Mucosa of descending colon (tissue), 3 donors: ENCODE data around the gene ACP7. TPM values are rescaled to one million over a fixed set of nuclear protein-coding genes. Genes with fewer than 3 reads are reported as not detected.
A peak's percentile ranks its signal among the peaks of the same experiment; 100 is the strongest.
"Not testable (repeated sequence)": the region's sequence is repeated elsewhere in the genome, so short reads cannot be mapped to it uniquely, and the experiment has no call there.

Source experiments
- ATAC-seq: fragments of 200-7000 bp; cut with Tn5 transposase; one replicate; pipeline ENCODE4 v1.9.1; 2020; ENCODE audit warnings: mild to moderate bottlenecking, moderate library complexity
- DNase-seq, 3 donors: peaks; one replicate each; pipeline ENCODE4 v3.0.0-alpha.2; 2020
- H3K36me3 ChIP-seq: fragments of 200-600 bp; one replicate; pipeline ENCODE4 v1.8.0; 2021; ENCODE audit warnings: low read depth, mild to moderate bottlenecking
- H3K4me1 ChIP-seq: fragments of 200-600 bp; one replicate; pipeline ENCODE4 v1.8.0; 2021; ENCODE audit warnings: low read depth, mild to moderate bottlenecking
- H3K4me3 ChIP-seq: fragments of 200-600 bp; one replicate; pipeline ENCODE4 v1.8.0; 2021; ENCODE audit warnings: mild to moderate bottlenecking
- H3K9me3 ChIP-seq: fragments of 200-600 bp; one replicate; pipeline ENCODE4 v1.8.0; 2021; ENCODE audit warnings: mild to moderate bottlenecking
- CTCF ChIP-seq: fragments of 200-600 bp; IDR thresholded peaks from one replicate; pipeline ENCODE4 v1.8.0; 2022; ENCODE audit warnings: antibody characterized with exemption, mild to moderate bottlenecking
- intact Hi-C, 2 donors: fragments of 100-400 bp; cut with DNase I in 1 of 2; cut with micrococcal nuclease in 1 of 2; formaldehyde crosslinking; loops; one replicate each; pipeline versions ENCODE4 v1.11.0 to v1.11.1; 2022; cut with DNase I, micrococcal nuclease
- total RNA-seq, 3 donors: library from RNA; stranded (reverse); fragmentation: NEBNext Ultra II Directional in 2 of 3; extraction: Animal tissue kit (Norgen Biotek cat#: 25700) in 2 of 3; gene quantifications; one replicate each; pipeline versions ENCODE4 v1.2.1 to v1.2.4, GENCODE V29; 2021 to 2023
- donor health status: DM: no; HTN: no; CAD: no; lungs with moderate emphysema.
- donor health status: DM: no; HTN: no; CAD: no.
- donor health status: DM: no; HTN: yes; CAD: no.

ACP7 gene
- total RNA-seq, 3 donors from 2014 or later, result not detected

- Histone ChIP-seq H3K9me3 (no peaks in the 10 kb centered on the region), H3K36me3 (no peaks in the 10 kb centered on the region), H3K4me1 (peaks cover 34% of the 10 kb centered on the region), H3K4me3 (no peak overlapping the region)
- ATAC-seq (no peak), DNase-seq (no peak)
- TF ChIP-seq CTCF, result no peak
- intact Hi-C loops, result no loop called here
Measured at GRCh38 chr19:39142630-39143029, 58.5 kb downstream of the ACP7 start.

- H3K4me1 ChIP-seq, result peaks cover 34% of the 10 kb centered on the region
- ATAC-seq, result peak; percentile 35
- H3K4me3 ChIP-seq, intact Hi-C loops, H3K36me3 ChIP-seq, DNase-seq, H3K9me3 ChIP-seq: not testable (repeated sequence)
Measured at GRCh38 chr19:39143757-39144289, 59.7 kb downstream of the ACP7 start.

GRCh38 chr19:39144290-39145071 is 60.3 kb downstream of the ACP7 start:
- intact Hi-C loops, result no loop called here
- H3K9me3 ChIP-seq, result no peaks in the 10 kb centered on the region
- TF ChIP-seq CTCF, result no peak
- no peaks in the 10 kb centered on the region for H3K36me3 ChIP-seq
- ATAC-seq (peak; percentile 75), DNase-seq (peak in 1 of 3 donors; percentile 61)
- no peak overlapping the region for H3K4me3 ChIP-seq
- peaks cover 32% of the 10 kb centered on the region for H3K4me1 ChIP-seq

GRCh38 chr19:39145180-39145953 is 61.2 kb downstream of the ACP7 start:
- H3K4me1 ChIP-seq, result peaks cover 32% of the 10 kb centered on the region
- ATAC-seq (peak; percentile 67), DNase-seq (peak in 2 of 3 donors; percentile 55 to 65)
- H3K4me3 ChIP-seq, result no peak overlapping the region
- TF ChIP-seq CTCF, result no peak
- no peaks in the 10 kb centered on the region for H3K36me3 ChIP-seq
- intact Hi-C loops, result no loop called here
- H3K9me3 ChIP-seq, result no peaks in the 10 kb centered on the region

GRCh38 chr19:39146091-39146490 is 61.9 kb downstream of the ACP7 start:
- no peaks in the 10 kb centered on the region for H3K36me3 ChIP-seq
- ATAC-seq (no peak), DNase-seq (no peak)
- intact Hi-C loops, result no loop called here
- peaks cover 32% of the 10 kb centered on the region for H3K4me1 ChIP-seq
- H3K9me3 ChIP-seq, result no peaks in the 10 kb centered on the region
- no peak for TF ChIP-seq CTCF
- H3K4me3 ChIP-seq, result no peak overlapping the region
